Dedifferentiated amniotic fluid mesenchymal stem cell (primary cell): ENCODE measurements around the gene PARD3B.

Source experiments
- DNase-seq: peaks from one replicate; pipeline ENCODE4 v3.0.0-alpha.2; 2016; ENCODE audit errors: extremely low spot score

The PARD3B gene

DNA sequence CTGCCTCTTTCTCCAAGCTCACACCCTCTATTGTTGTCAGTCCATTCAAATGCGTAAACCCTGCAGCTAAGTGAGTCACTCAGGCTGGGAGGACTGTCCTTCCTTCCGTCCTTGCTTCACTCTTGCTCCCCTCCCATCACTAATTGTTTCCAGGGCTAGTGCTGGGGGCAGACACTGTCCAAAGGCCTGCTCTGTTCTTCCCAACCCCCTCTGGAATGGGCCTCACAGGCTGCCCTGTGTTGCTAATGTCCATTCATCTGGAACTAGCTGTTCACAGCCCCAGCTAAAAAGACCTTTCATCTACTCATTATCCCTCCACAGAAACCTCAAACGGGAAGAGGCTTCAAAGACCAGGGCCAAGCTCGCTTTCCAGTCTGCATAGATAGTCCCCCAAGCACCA, 1105.2 kb downstream of the PARD3B start:
- peak; percentile 48 for DNase-seq

DNA sequence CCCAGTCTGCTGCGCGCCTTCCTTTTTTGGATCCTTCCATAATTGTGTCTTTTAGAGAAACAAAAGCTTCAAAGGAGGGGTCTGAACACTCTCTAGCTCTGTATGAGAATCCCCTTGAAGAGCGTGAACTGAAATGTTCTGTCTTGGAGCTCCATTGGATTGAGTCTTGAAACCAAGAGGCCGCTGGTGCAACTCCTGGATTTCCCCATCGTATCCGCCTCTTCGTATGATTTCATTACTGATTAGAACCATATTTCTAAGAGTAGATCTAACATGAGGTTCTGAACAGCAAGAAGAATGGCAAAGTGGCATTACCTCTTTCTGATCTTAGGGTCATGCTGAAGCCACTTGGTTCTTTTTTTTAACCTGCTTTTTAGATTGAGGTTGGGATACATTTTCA, 1105.7 kb downstream of the PARD3B start:
- DNase-seq = no peak

DNA sequence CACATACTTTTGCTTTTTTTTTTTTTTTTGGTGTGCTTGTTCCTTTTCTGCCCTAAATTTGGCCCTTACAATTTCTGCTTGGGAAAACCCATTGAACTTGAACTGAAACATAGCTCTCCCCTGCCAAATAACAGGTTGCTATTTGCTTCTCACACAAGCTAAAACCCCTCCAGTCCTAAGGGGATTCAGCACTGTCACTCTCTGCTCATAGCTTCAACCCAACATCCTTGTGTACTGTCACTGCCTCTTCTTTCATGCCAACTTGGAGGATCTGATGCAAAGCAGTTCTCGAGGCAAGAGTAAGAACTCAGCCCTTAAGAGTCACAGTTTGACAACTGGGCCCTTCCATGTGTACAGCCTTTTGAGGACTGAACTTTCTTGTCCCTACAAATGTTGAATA, 1106.4 kb downstream of the PARD3B start:
- DNase-seq = no peak

DNA sequence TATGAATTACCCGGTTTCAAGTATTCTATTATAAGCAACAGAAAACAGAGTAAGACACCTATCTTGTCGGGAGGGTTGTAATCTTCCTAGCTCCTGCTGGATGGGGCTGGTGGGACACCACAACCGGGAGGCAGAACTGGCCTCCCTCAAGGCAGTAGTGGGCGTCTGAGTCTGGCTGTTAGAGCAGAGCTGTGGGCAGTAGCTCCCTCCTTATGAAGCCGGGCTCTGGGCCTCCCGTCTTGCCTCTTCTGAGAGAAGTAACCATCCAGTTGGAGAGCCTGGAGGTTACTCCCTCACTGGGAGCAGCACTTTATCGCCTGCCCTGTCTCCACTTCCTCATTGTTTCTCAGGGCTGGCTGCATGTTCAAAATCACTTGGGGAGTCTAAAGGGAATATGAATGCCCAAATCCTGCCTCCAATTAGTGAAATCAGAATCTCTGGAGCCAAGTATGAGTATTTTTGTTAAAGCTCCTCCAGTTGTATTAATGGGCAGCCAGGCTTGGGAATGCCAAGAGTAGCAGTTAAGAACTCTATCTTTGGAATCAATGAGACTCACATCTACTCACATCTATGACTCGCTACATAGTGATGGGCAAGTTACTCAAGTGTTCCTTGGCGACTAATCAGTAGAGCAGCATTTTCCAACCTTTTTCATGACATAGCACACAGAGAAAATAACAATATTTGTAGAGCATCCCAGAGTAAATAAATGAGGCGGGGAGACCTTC, 1109.8 kb downstream of the PARD3B start:
- peak; percentile 15 for DNase-seq

DNA sequence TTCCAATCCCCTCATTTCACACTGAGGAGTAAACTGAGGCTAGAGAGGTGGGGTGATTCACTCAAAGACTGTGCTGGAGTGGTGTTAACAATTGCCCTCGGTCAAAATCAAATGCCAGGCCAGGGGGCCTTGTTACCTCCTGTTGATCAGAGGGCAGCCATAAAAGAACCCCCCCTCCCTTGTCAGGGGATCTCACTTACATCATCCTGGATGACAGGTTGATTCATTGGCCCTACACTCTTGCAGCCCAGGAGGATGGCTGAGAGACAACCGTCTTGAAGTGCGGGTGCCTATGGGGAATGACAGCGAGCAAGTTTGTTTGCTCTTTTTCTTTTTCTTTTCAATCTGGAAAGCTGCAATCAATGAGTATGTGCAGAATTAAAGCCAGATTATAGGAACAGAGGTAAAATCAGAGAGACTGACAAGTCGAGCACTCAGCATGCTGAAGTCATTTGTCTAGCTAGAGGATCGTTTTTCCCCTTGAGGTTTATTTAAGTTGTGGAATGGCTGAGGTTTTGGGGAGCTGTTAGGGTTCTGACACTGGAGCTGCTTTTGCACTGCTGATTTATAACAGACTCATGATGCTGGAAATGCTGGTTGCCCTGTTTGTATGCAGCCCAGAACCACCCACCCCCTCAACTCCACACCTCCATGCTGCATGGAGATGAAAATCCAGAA, 1110.6 kb downstream of the PARD3B start:
- DNase-seq = no peak

DNA sequence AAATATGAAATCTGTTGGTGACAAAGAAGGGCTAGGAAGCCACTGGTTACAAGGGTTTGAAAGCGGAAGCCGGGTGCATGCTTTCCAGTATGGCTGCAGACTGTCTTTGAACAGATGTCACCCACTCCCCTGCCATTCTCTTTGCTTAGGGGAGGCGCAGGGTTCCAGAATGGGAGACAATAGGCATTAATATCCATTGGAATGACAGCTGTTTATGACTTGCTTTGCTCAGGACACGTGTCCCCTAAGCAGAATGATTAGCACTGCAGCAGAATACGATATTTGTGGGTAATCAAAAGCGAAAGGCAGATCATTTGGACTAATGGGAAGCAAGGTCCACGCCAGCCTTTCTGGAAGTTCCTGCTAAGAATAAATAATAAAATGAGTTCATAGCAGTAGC, 1111.2 kb downstream of the PARD3B start:
- no peak for DNase-seq

DNA sequence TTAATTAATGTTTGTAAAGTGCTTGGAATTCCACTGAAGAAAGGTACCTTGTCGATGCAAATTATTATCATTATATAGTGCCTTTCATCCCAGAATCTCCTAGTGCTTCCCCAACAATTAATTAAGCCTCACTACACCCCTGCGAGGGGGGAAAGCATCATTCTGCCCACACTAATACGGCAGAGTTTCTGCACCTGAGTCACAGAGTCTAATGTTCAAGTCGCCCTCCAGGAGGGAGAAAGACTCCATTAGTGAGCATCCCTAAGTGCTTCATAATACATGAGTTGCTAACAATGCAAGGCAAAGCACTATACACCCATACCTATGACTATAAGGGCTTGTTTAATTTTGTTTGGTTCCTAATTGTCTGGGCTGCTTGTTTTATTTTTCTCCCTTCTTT, 1111.7 kb downstream of the PARD3B start:
- no peak for DNase-seq

DNA sequence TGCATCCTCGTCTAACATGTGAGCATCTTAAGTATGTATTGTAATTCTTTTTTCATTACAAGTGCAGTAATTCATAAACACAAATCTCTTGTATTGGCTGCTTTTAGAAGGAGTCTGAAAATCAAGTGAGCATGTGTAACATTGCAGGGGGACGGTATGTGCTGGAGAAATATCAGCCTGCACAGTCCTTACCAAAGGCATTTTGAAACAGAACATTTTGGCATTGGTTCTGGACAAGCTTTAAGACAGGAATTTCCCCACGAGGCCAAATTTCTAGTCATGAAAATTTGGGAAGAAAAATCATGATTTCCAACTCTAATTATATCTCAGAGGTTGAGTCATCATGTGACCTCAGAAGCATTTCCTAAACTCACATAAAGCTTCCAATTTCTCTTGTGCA, 1112.3 kb downstream of the PARD3B start:
- peak; percentile 81 for DNase-seq

DNA sequence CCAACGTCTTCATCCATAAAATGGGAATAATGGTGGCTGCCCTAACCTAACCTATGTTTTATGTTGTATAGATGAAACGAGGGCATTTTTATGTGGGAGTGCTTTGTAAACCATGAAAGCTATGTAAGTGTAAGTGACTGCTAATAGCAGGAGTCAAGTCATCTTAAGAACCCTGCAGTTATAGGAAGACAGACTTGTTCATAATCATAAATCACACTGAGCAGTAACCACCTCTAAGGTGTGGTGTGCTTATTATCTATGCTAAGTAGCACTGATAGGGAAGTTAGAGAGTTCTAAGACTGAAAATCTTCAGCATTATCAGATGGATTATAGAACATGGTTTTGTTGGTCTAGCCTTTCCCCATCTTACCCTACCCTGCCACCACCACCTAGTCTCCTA, 1112.8 kb downstream of the PARD3B start:
- DNase-seq = no peak

DNA sequence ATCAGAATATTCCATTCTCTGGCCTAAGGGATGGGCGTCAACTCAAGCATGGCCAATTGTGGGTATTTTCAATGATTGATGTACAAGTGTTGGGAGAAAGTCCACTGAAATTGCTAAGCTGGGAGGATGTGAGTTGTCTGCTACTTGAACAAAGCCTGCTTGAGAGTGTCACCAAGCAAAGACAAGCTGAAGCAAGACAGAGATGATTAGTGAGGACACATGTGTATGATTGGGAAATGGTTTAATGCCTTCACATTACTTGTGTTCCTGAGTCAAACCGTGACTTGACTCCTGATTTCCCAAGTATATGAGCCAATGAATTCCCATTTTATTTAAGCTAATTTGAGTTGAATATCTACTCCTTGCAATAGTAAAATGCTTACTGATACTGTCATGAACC, 1113.3 kb downstream of the PARD3B start:
- no peak for DNase-seq

DNA sequence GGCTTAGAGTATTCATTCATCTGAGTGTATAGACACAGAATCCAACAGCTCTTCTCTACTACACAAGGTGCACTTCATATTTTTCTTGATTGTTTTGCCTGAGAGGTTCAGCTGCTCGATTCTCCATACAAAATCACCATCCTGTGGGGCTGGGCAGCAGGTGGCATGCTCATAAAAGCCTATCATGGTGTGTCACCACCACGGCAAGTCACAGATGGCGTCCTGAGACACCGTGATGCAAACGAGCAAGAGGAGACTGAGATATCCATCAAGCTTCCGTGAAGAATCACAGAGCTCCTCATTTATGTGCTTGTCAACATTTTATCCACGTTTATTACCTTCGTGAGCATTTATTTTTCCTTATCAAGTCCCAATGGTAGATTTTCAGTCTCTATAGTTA, 1114.6 kb downstream of the PARD3B start:
- no peak for DNase-seq

DNA sequence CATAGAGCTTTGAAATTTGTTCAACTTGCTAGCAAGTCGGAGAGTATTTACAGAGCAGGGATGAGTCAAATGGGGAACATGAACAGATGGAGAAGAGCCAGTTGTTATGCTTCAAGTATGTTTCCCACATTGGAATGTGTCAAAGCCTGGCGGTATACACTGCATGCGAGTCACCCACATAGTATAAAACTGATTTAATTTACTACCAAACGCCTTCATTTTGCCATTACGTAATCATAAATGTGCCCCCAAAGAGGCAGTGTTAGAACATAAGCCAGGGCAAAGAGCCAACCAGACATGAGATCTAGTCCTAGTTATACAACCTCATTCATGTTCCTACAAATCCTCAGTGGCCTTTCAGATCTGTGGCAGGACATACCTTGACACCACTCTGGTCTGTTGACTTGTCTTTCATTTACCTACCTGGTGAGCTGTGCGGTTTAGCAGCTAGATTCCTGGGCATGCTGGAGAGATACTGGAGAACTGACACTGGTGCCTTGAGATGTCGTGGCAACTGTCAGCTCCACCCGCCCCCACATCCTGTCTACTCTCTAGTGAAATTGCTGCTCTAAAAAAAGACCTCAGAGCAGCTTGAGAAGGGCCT, 1115.3 kb downstream of the PARD3B start:
- DNase-seq = peak; percentile 90

DNA sequence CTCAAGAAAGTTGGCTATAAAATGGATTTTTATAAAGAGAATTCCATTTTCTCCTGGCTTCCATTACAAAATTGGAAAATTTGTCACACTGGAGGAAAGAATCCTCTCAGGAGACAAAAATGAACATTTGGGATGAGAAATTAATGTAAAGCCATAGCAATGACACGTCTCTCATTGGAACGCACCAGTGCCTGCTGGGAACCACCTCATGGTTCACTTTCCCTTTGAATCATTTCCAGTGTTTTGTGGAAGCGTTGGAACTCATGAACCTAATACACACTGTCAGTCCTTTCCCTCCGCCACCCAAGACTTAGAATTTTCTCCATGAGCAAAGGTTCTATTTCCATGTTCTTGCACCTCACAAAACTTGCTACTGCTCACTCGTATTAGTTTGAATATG, 1116.0 kb downstream of the PARD3B start:
- DNase-seq = no peak

DNA sequence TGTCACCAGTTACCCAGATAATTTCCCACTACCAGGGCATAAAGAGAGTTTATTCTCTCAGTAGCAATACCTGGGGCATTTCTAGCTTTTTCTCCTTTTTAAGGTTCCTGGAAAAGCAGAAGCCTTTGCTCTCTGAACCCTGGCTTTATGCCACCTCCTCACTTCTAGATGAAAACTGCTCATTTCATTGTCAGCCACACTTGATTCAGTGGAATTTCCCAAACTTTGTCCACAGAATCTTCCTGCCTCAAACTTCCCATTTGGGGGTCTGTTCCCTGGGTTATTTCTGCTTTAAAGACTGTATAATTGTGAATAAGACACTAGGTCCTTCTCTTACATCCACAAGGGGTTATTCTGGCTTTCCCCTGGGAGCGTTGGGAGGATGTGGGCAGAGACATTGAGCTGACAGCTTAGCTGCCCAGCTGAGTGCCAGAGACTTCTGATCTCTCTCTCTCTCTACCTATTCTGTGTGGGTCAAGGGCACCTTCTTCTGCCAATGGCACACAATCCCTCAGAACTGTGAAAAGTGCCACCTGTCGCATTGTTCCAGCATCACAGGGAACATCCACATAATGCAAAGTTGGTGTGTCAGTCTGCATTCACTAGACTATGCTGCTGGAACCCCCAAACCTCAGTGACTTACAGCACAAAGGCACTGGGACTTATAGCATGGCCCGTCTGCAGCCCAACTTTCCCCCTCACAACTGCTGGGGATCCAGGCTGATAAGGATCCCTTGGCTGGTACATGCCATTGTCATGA, 1117.1 kb downstream of the PARD3B start:
- no peak for DNase-seq

DNA sequence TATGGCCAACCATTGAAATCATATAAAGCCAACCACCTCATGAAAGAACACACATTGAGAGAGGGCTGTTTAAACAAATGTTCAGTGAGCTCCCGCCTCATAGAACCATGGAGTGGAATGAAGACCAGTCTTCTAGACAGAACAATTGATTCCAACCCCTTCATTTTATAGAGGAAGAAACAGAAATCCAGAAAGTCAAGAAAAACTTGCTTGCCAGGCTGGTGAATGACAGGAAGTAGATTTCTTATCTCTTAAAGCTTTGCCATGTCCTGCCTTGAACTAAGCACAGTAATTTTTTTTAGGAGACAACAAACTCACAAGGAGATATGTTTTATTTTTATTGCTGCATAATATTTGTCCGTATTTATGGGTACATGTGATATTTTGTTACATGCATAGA, 1120.5 kb downstream of the PARD3B start:
- DNase-seq = no peak
